HG03432 (cell line): Measurements from ENCODE around the gene CARHSP1.
A peak's percentile ranks its signal among the peaks of the same experiment; 100 is the strongest.
"Not testable (repeated sequence)": the region's sequence is repeated elsewhere in the genome, so short reads cannot be mapped to it uniquely, and the experiment has no call there.

Source experiments
- ATAC-seq: cut with Tn5 transposase; IDR thresholded peaks from one replicate; pipeline ENCODE4 v1.9.1; 2021; ENCODE audit warnings: mild to moderate bottlenecking, moderate library complexity; ENCODE audit not compliant: unreplicated experiment

CARHSP1 gene

DNA sequence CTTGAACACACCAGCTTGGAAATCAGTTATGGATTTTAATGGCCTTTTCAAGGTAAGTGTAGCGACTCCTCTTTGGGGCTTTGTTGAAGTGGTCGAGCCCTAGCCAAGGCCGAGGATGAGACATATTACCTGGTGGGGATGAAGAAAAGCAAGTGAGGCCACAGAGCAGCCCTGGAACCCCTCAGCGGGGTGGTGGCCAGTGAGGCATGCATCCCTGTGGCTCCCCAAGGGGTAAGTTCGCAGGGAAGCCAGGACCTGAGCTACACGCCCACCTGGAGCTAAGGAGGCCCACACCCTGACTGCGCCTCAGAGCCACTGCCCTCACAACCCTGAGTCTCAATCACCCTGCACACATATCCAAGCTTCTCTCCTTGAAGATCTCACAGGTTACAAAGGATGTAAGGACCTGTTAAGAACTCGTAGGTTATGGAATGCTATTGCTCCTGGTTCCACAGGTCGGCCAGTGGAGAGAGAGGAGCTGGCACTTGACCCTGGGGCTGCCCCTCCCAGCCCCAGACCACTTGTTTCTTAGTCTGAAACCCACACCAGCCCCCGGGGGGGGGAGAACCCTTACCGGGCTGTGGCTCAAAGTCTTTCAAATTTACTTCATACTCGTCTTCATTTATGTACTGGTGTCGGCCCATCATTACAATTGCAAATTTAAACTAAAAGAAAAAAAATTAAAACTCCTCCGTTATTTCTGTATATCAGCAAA is 25.3 kb upstream of the CARHSP1 start:
- no peak for ATAC-seq

DNA sequence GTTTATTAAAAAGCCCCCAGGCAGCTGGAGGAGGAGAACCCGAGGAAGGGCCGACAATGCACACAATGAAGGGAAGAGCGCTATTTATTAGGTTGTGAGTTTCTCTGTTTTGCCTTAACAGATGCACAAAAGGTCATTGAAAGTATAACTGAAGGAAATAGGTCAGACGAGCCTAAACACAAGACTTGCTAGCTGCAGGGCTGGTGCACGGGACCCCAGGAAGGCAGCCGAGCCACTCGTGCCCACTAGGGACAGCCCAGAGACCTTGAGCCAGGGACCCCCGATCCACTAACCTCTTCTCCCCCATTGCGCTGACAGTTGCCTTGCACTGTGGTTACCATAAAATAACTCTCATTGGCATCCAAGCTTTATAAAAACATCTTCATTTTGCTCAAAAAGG is 24.6 kb upstream of the CARHSP1 start:
- ATAC-seq: no peak

DNA sequence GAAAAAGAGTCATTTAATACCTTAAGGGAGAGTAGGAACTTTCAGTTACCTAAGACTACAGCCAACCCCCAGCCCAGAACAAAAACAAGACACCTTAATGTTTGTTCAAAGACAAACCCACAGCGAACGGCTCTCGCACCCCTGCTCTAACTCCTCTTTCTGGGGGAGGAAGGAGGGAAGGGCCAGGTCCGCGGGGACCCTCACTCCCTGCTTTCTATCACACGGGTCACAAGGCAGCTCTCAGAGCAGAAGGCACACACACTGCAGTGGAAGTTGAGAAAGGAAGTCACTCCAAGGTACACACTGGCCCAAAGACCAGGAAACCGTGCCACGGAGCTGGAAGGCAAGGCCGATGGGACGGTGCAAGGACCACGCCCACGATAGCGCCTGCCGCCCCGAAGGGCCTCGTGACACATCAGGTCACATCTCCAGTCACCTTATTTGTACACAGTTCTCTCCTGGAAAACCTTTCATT is 23.3 kb upstream of the CARHSP1 start:
- peak; percentile 27 for ATAC-seq

DNA sequence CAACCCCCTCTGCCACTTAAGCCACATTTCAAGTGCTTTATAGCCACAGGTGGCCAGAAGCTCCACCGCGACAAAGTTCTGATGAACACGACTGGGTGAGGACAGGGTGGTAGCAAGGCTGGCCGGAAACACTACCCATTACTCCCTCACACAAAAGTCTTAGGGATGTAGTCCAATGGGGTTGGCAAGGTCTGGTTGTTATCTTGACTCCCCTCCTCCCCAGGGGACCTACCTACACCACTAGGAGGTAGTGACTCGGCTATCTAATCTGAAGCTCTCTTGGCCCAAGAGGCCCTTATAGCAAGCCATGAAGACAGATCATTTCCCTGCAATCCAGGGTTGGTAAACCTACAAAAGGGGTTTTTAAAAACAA is 21.7 kb upstream of the CARHSP1 start:
- ATAC-seq: no peak

DNA sequence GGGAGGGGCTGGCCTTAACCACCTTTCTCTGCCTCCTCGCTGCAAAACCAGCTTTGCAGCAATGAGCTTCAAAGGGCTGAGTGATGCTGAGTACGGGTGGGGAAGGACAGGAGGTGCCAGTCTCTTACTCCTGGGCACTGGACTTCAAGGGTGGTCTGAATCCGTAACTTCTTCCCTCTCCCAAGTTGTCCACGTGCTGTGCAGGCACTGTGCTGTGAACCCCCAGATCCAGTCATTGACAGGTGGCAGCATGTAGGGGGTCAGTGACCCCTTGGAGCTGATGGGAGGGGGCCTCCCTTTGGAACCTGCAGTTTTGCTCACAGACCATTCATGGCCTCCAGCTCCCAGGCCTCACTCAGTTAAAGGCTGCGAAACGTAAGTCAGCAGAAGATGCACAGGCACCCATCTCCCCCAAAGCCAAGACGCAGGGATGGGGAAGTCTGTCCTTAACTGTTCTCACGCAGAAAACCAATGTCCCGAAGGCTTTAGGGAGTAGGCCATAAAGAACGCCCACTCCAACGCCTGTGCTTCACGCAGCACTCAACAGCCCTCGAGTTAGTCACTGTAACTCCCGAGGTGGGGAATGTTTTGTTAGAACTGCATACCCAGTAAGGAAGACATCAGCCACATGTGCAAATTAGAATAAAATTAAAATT is 21.2 kb upstream of the CARHSP1 start:
- no peak for ATAC-seq

DNA sequence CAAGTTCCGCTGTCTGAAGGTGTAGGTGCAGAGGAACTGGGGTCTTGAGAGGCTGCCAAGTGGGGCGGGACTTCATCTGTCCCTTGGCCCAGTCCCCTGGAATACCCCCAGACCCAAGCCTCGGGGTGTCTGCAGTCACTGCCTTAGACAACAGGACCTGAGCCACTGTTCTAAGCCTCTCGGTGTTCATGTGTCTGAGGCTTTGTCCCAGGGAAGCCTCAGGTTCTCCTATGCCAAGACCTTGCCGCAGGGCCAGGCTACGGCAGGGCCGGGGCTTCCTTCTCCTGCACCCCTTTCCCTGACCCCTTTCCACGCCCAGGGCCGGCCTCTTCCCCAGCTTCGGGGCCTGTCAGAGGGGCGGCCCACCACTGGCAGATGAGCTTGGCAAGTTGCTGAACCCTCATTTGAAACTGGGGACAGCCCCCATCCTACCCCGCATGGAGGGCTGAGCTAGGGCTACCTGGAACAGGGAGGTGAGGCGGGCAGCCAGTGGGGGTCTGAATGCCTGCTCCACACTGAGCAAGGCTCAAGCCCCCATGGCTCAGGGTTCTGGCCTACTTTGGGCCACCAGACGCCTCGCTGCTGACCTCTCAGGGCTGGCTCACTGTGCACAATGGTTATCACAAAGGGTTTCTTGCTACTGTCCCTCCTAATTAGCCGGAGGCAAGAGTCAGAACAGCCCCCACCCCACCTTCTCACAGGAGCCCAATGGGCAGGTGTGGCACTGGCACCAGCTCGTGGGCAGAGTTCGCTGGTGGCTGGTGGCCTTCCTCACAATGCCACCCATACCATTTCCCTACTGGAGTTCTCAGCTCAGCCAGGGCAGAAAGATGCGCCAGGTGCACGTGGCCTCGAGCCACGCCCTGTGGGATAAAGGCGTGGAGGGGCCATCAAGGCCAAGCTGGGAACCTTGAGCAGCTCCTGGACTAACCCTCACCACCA is 20.4 kb upstream of the CARHSP1 start:
- no peak for ATAC-seq

DNA sequence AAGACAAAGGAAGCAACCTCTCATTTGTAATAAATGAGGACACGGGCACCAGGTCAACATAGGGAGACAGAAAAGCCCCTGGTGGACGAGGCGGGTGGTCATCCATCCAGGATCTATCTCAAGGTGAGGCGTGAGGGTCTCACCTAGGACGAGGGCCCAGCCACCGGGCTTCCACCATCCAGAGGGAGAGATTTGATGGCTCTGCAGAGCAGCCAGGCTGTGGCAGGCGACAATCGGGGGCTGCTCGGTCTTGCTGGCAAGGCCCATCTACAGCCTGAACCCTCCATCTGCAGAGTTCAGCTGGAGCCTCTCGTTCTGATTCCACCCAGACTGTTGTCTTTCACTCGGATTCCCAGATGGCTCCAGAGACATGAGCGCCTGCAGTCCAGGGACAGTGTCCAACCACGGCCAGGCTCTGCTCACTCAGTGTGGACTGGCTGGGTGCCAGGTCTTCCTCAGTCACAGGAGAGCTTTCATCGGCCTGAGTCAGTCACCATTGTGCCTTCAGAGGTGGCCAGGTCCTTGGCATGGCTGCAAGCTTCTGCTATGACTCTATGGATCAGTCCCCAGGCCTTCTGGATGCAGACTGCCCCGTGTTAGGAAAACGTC is 19.2 kb upstream of the CARHSP1 start:
- no peak for ATAC-seq

DNA sequence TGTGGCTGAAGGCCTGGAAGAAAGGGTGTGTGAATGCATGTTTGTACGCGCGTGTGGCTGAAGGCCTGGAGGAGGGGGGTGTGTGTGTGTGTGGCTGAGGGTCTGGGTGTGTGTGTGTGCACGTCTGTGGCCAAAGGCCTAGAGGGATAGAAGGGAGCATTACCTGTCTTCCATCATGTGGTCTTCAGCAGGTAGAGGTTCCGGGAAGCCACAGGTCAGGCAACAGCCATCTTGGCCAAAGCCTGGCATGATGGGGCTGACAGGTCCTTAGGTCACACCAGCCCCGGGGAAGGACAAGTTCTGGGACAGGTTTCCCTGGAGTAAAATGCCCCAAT is 18.6 kb upstream of the CARHSP1 start:
- no peak for ATAC-seq

DNA sequence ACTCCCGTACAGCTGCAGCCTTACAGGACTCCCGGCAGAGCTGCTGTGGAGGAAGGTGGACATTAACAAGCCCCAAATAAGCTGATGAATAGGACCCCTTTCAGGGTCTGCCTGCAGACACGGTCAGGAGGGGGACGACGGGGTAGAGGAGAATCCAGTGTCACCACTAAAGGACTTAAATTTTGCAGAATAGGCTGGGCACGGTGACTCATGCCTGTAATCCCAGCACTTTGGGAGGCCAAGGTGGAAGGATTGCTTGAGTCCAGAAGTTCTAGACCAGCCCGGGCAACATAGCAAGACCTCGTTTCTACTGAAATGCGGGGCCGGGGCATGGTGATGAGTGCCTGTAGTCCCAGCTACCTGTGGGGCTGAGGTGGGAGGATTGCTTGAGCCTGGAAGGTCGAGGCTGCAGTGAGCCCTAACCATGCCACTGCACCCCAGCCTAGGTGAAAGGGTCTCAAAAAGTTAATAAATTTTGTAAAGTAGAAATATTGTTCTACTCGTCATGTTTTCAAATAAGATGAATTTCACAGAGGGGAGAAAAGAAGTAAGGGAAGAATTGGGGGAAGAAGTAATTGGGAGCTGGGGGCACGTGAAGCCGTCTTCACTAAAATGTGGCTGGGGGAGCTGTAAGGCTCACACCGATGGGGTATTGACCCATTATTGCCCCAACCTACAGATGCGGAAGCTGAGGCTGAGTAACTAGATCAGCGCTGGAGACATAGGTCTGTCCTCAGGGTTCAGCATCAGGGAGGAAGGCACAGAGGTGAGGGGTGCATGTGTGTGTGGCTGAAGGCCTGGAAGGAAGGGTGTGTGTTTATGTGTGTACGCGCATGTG is 18.0 kb upstream of the CARHSP1 start:
- no peak for ATAC-seq

DNA sequence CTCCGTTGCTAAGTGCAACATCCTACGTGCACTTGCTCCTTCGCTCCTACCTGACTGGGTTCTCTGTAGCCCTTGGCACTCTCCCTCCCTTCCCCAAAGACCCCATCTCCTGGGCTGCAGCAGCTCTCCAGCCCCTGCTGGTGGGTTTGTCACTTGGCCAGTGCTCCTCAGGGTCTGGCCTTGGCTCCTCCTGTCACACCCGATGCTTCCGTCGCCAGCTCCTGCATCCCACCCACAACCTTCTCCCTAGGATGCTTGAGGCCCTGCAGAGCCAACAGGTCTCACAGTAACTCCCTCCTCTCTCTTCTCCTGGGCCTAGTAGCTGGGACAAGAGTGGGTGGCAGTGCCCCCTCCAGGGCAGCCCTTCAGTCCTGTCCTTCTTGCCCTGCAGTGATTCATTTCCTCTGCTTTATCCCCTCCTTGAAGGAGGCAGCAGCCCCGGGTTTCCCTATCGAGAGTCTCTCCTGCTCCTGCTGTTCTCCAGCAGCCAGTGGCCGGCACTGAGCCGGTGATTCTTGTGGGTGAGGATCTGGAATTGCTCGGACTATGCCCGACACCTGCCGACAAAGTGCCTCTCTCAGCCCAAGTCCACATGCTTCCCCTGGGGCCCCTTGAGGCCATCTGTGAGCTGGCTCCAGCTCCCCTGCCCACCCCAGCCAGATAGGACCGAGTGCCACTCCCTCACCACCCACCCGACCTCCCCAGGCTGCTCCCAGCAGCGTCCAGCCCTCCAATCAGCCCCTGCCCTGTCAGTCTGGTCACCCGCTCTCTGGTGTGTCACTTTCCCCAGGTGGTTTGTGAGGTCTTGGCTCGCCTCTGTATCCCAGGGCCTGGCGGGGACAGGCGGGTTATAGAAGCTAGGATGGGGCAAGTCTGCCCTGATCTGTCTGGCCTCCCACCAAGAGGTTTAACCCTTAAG is 17.1 kb upstream of the CARHSP1 start:
- ATAC-seq: no peak

DNA sequence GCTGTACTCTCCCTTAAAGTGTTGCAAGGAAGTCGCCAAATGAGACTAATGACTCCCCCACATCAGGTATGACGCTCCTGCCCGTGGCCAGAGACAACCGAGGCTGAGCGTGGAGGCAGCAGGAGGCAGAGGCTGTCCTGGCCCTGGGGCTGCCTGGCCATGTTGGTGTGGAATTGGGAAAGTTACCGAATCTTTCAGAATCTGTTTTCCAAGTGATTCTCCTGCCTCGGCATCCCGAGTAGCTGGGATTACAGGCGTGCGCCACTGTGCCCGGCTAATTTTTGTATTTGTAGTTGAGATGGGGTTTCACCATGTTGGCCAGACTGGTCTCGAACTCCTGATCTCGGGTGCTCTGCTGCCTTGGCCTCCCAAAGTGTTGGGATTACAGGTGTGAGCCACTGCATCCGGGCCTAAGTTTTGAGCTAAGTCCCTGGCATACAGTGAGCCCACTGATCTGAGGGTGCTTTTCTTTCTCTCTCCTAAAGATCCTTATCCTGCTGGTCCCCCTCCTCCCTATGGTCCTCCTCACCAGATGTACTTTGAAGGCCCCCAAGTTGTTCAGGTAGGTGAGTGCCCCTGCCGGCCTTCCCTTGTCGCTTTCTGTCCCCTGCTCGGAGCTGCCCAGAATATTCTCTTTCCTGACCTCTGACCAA is 14.0 kb upstream of the CARHSP1 start:
- ATAC-seq: no peak

DNA sequence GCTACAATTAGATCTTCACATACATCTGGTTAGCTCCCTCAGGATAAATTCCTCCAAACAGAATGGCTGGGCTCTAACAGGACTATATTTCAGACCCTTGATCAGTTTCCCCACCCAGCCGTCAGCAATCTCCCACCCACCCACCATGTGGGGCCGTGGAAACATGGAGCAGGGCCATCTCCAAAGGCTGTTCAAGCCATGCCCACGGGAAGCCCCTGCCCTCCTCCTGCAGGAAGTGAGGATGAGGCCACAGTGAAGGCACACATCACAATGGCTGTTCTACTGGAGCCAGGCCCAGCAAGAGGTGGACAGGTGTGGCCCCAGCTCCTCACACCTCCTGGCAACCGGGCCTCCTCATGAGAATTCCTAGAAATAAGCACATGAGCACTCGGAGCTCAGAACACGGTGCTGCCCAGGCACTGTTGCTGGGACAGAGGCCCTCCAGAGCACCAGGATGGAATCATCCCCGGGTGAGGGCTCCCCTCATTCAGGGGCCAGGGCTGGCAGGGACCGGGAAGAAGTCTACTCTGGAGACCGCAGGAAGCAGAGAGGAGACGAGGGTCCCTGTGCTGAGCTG is 13.3 kb upstream of the CARHSP1 start, which contains the start of gene LITAFD:
LITAFD (plus strand) TSS at position 311 of the 577 bp plus-strand sequence. CDS start 2,005 bp downstream, outside the sequence.
- no peak for ATAC-seq

DNA sequence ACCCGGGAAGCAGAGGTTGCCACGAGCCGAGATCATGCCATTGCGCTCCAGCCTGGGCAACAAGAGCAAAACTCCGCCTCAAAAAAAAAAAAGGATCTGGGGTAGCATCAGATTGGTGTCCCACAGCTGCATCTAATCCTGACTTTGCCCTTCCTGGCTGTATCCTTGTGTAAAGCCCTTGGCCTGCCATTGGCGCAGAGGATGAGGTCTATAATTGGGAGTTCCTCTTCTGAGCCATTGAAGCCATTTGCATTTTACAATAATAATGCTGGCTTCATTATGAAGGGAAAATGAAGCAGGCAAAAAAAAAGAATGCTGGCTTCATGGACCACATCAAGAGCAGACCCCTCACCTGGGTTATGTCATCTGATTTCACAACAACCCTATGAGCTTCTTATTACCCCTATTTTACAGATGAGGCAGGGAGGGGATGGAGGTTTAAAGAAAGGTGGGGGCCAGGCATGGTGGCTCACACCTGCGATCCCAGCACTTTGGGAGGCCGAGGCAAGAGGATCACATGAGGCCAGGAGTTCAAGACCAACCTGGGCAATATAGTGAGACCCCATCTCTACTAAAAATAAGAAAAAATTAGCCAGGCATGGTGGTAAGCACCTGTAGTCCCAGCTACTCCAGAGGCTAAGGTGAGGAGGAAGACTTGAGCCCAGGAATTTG is 12.2 kb upstream of the CARHSP1 start:
- ATAC-seq: no peak

DNA sequence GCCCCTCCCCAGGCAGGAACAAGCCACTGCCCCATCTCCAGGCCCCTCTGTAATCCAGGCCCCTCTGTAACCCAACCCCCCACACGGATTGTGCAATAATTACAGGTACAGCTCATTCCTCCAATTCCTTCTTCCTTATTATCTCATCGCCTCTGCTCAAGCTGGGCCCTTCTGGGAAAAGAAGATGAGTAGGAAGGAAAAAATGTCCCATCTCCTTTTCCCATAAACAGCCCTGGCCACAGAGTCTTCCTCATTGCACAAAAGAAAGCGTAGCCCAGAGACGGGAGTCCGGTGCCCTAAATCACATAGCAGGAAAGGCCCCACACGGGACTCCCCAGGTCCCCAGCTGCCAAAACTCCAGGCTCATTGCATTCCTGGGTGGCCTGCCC is 9.7 kb upstream of the CARHSP1 start:
- no peak for ATAC-seq

DNA sequence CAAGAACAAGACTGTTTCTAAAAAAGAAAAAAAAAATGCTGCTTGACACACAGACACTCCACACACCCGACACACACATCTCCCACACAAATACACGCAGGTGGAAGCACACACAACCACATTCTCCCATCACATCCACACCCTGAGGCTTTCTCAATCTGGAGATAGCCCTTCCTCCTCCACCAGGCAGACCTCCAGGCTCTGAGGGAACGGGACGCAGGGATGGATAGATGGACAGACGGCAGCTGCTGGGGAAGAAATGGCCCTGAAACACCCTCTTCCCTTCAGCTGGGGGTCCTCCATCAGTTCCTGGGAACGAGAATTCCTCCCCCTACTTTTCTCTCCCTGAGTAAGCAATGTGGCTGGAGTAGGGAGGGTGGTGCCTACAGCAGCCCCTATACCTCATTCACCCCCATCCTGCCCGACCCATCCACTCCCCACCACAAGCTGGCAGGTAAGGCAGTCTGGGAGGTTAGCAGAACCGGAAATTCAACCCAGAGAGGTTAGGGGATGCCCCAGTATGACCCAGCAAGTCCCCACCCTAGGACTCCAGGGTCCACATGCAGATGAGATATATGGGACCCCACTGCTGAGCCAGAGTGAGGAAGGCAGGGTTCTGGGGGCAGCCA is 9.2 kb upstream of the CARHSP1 start:
- ATAC-seq: no peak

DNA sequence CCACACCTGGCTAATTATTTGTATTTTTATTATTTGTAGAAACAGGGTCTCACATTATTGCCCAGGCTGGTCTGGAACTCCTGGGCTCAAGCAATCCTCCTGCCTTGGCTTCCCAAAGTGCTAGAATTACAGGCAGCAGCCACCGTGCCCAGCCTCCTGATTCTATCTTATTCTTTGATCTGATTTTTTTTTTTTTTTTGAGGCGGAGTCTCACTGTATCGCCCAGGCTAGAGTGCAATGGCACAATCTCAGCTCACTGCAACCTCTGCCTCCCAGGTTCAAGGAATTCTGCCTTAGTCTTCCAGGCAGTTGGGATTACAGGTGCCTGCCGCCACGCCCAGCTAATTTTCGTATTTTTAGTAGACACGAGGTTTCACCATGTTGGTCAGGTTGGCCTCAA is 6.5 kb upstream of the CARHSP1 start:
- not testable (repeated sequence) for ATAC-seq

DNA sequence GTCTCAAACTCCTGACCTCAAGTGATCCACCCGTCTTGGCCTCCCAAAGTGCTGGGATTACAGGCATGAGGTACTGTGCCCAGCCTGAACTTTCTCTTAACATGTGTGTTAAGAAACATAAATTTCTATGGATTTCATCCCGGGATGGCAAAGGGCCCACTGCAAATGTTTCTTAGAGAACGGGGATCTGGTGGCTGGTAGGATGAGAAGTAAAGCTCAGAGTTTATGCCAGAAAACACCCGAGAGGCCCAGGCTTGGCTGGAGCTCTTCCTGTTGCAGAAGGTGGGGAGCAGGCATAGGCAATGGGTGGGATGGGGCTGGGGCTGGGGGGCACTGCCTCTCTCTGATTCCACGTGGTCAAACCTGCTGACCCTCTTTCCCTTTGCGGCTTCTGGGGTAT is 5.6 kb upstream of the CARHSP1 start:
- no peak for ATAC-seq
